GM12892 (cell line): Measurements from ENCODE around the gene LMBR1L.

Source experiments
- POLR2A ChIP-seq: IDR thresholded peaks from 2 replicates; pipeline ENCODE4 v1.6.1; 2011; ENCODE audit warnings: low read depth, low read length, control low read depth
- POLR2AphosphoS5 ChIP-seq: IDR thresholded peaks from 2 replicates; pipeline ENCODE4 v1.6.1; 2011; ENCODE audit warnings: low read depth, low read length, control low read depth

- TF ChIP-seq POLR2A (no peak), POLR2AphosphoS5 (no peak)
These were observed 21.7 kb downstream of the LMBR1L start for GRCh38 chr12:49088932-49089330.
